H9 (cell line): ENCODE data around the gene CRY2. TPM values are rescaled to one million over a fixed set of nuclear protein-coding genes. Genes with fewer than 3 reads are reported as not detected.
A peak's percentile ranks its signal among the peaks of the same experiment; 100 is the strongest.

Source experiments
- DNase-seq: peaks from one replicate; pipeline ENCODE4 v3.0.0-alpha.2; 2017
- H2AFZ ChIP-seq: one replicate; pipeline ENCODE4 v1.6.1; 2013; ENCODE audit warnings: mild to moderate bottlenecking, low read length, control low read depth, moderate library complexity
- H2AK5ac ChIP-seq: 2 replicates; pipeline ENCODE4 v1.6.1; 2013; ENCODE audit warnings: low read length, control low read depth, mixed read lengths; ENCODE audit not compliant: insufficient read length
- H2BK120ac ChIP-seq: one replicate; pipeline ENCODE4 v1.6.1; 2013; ENCODE audit warnings: low read depth, mild to moderate bottlenecking, low read length, control low read depth, inconsistent platforms; ENCODE audit not compliant: poor library complexity, severe bottlenecking
- H2BK12ac ChIP-seq: 2 replicates; pipeline ENCODE4 v1.6.1; 2013; ENCODE audit warnings: low read length, control low read depth, mixed read lengths, low read depth; ENCODE audit not compliant: insufficient read length
- H2BK15ac ChIP-seq: 2 replicates; pipeline ENCODE4 v1.6.1; 2013; ENCODE audit warnings: low read depth, low read length, control low read depth
- H2BK20ac ChIP-seq: one replicate; pipeline ENCODE4 v1.6.1; 2013; ENCODE audit warnings: low read depth, mild to moderate bottlenecking, low read length, control low read depth, inconsistent platforms; ENCODE audit not compliant: poor library complexity, severe bottlenecking
- H2BK5ac ChIP-seq: 2 replicates; pipeline ENCODE4 v1.6.1; 2013; ENCODE audit warnings: low read length, control low read depth, mixed read lengths; ENCODE audit not compliant: insufficient read length
- H3K14ac ChIP-seq: 2 replicates; pipeline ENCODE4 v1.6.1; 2013; ENCODE audit warnings: low read length, control low read depth; ENCODE audit not compliant: insufficient read depth
- H3K18ac ChIP-seq: 2 replicates; pipeline ENCODE4 v1.6.1; 2013; ENCODE audit warnings: low read depth, mild to moderate bottlenecking, mixed read lengths, low read length, control low read depth; ENCODE audit not compliant: insufficient read length
- H3K23ac ChIP-seq: 2 replicates; pipeline ENCODE4 v1.6.1; 2013; ENCODE audit warnings: low read length, control low read depth, mixed read lengths, low read depth; ENCODE audit not compliant: insufficient read length
- H3K23me2 ChIP-seq: 2 replicates; pipeline ENCODE4 v1.6.1; 2013; ENCODE audit warnings: low read depth, mild to moderate bottlenecking, mixed read lengths, low read length, control low read depth; ENCODE audit not compliant: insufficient read length, poor library complexity, severe bottlenecking
- H3K27ac ChIP-seq: 2 replicates; pipeline ENCODE4 v1.5.1; 2013; ENCODE audit warnings: low read length, control low read depth, mixed read lengths, low read depth; ENCODE audit not compliant: insufficient read length
- H3K27me3 ChIP-seq: 2 replicates; pipeline ENCODE4 v1.6.1; 2013; ENCODE audit warnings: low read length, control low read depth, inconsistent platforms; ENCODE audit not compliant: insufficient read depth
- H3K4ac ChIP-seq: 2 replicates; pipeline ENCODE4 v1.6.1; 2013; ENCODE audit warnings: low read depth, mild to moderate bottlenecking, control low read depth, inconsistent platforms, low read length, moderate library complexity
- H3K4me1 ChIP-seq: 2 replicates; pipeline ENCODE4 v1.6.1; 2013; ENCODE audit warnings: low read length, control low read depth, inconsistent platforms; ENCODE audit not compliant: insufficient read depth
- H3K4me2 ChIP-seq: 2 replicates; pipeline ENCODE4 v1.6.1; 2013; ENCODE audit warnings: low read length, control low read depth, mixed read lengths; ENCODE audit not compliant: insufficient read length, insufficient read depth
- H3K56ac ChIP-seq: 2 replicates; pipeline ENCODE4 v1.6.1; 2013; ENCODE audit warnings: low read depth, mild to moderate bottlenecking, mixed read lengths, low read length, control low read depth; ENCODE audit not compliant: insufficient read length
- H3K79me1 ChIP-seq: 2 replicates; pipeline ENCODE4 v1.6.1; 2013; ENCODE audit warnings: low read depth, mild to moderate bottlenecking, moderate library complexity, low read length, control low read depth, inconsistent platforms; ENCODE audit not compliant: insufficient read depth, poor library complexity, severe bottlenecking
- H3K79me2 ChIP-seq: 2 replicates; pipeline ENCODE4 v1.6.1; 2013; ENCODE audit warnings: low read length, control low read depth, inconsistent platforms; ENCODE audit not compliant: insufficient read depth
- H3K9ac ChIP-seq: 2 replicates; pipeline ENCODE4 v1.6.1; 2013; ENCODE audit warnings: low read length, control low read depth, mixed read lengths; ENCODE audit not compliant: insufficient read length; ENCODE audit errors: extremely low read depth
- H3K9me3 ChIP-seq: one replicate; pipeline ENCODE4 v1.6.1; 2013; ENCODE audit warnings: low read depth, low read length, inconsistent platforms; ENCODE audit not compliant: control insufficient read depth
- H3T11ph ChIP-seq: one replicate; pipeline ENCODE4 v1.6.1; 2013; ENCODE audit warnings: mild to moderate bottlenecking, low read length, control low read depth, inconsistent platforms
- H4K20me1 ChIP-seq: one replicate; pipeline ENCODE4 v1.6.1; 2013; ENCODE audit not compliant: control insufficient read depth, insufficient read length, insufficient read depth
- H4K5ac ChIP-seq: 2 replicates; pipeline ENCODE4 v1.6.1; 2013; ENCODE audit warnings: low read depth, mild to moderate bottlenecking, mixed read lengths, low read length, control low read depth; ENCODE audit not compliant: insufficient read length
- H4K8ac ChIP-seq: replicated peaks from 2 replicates; pipeline ENCODE4 v1.6.1; 2013; ENCODE audit warnings: low read length, control low read depth, mixed read lengths, low read depth; ENCODE audit not compliant: insufficient read length
- H4K91ac ChIP-seq: 2 replicates; pipeline ENCODE4 v1.6.1; 2013; ENCODE audit warnings: low read depth, mild to moderate bottlenecking, moderate library complexity, mixed read lengths, low read length, control low read depth; ENCODE audit not compliant: insufficient read length
- H3K27ac Mint-ChIP-seq, 3 experiments: 2 replicates in 2 of 3; 3 replicates in 1 of 3; pipeline ENCODE4 v1.8.0; 2020 to 2021; ENCODE audit warnings: mixed read lengths in 3 of 3, mild to moderate bottlenecking in 1 of 3, moderate library complexity in 1 of 3
- H3K27me3 Mint-ChIP-seq: 2 replicates; pipeline ENCODE4 v1.8.0; 2021; ENCODE audit warnings: low read depth, mild to moderate bottlenecking, moderate library complexity, mixed read lengths
- H3K36me3 Mint-ChIP-seq, 3 experiments: 2 replicates in 2 of 3; 3 replicates in 1 of 3; pipeline ENCODE4 v1.8.0; 2020 to 2021; ENCODE audit warnings: low read depth in 3 of 3, mixed read lengths in 3 of 3; ENCODE audit not compliant: insufficient read depth in 1 of 3
- H3K4me1 Mint-ChIP-seq, 2 experiments: 2 replicates each; pipeline ENCODE4 v1.8.0; 2020; ENCODE audit warnings: mixed read lengths in 2 of 2
- H3K4me3 Mint-ChIP-seq, 2 experiments: 2 replicates in 1 of 2; 3 replicates in 1 of 2; pipeline ENCODE4 v1.8.0; 2020 to 2021; ENCODE audit warnings: mild to moderate bottlenecking in 2 of 2, mixed read lengths in 2 of 2, moderate library complexity in 1 of 2
- H3K9me3 Mint-ChIP-seq, 2 experiments: 2 replicates in 1 of 2; 3 replicates in 1 of 2; pipeline ENCODE4 v1.8.0; 2020; ENCODE audit warnings: mild to moderate bottlenecking in 2 of 2, mixed read lengths in 2 of 2, moderate library complexity in 1 of 2
- WGBS: extraction: QIAGEN DNeasy Blood & Tissue Kit; methylation state at CpG from one replicate; pipeline ENCODE4 v1.1.7; 2013; ENCODE audit warnings: missing lambda C conversion rate, low lambda C conversion rate, mixed read lengths; ENCODE audit not compliant: insufficient read length; ENCODE audit errors: extremely low coverage; 5-methylcytosine and 5-hydroxymethylcytosine counted together
- total RNA-seq: library from RNA; stranded (reverse); gene quantifications from 2 replicates; pipeline ENCODE4 v1.2.1, GENCODE V29; 2021
- TF ChIP-seq, protein P1 (sequence below): fragments of 200-600 bp; sonication (generic); conservative IDR thresholded peaks from 3 replicates; pipeline ENCODE4 v1.8.0; 2021; ENCODE audit warnings: antibody characterized with exemption, mild to moderate bottlenecking

Gene CRY2
- total RNA-seq, 1 experiment from 2014 or later: 14.4 TPM

- Histone ChIP-seq H3K4ac (no peak overlapping the region), H4K5ac (no peak overlapping the region), H3K9ac (no peak overlapping the region), H3K9me3 (no peaks in the 10 kb centered on the region), H3K4me2 (no peak overlapping the region), H2BK15ac (no peak overlapping the region), H3K14ac (no peak overlapping the region), H4K8ac (no peak overlapping the region), H2BK120ac (no peak overlapping the region), H3T11ph (no peak overlapping the region), H3K27me3 (no peaks in the 10 kb centered on the region), H3K79me2 (no peaks in the 10 kb centered on the region; the same call in 1 of the 2 replicates), H3K4me1 (no peaks in the 10 kb centered on the region), H4K91ac (no peak overlapping the region), H3K23me2 (peaks cover 5% of the 10 kb centered on the region), H3K27ac (no peak overlapping the region), H2BK5ac (no peak overlapping the region), H2BK20ac (no peak overlapping the region), H2BK12ac (no peak overlapping the region), H2AFZ (no peak overlapping the region), H3K18ac (no peak overlapping the region), H3K79me1 (no peaks in the 10 kb centered on the region), H2AK5ac (no peak overlapping the region), H3K23ac (no peak overlapping the region), H4K20me1 (no peaks in the 10 kb centered on the region), H3K56ac (no peak overlapping the region)
- H3K27me3 Mint-ChIP-seq: peaks cover 2% of the 10 kb centered on the region; the same call in 1 of the 2 replicates
- peaks cover 22 to 63% (median 61%) of the 10 kb centered on the region in 3 experiments for H3K36me3 Mint-ChIP-seq
- TF ChIP-seq, protein P1, sequence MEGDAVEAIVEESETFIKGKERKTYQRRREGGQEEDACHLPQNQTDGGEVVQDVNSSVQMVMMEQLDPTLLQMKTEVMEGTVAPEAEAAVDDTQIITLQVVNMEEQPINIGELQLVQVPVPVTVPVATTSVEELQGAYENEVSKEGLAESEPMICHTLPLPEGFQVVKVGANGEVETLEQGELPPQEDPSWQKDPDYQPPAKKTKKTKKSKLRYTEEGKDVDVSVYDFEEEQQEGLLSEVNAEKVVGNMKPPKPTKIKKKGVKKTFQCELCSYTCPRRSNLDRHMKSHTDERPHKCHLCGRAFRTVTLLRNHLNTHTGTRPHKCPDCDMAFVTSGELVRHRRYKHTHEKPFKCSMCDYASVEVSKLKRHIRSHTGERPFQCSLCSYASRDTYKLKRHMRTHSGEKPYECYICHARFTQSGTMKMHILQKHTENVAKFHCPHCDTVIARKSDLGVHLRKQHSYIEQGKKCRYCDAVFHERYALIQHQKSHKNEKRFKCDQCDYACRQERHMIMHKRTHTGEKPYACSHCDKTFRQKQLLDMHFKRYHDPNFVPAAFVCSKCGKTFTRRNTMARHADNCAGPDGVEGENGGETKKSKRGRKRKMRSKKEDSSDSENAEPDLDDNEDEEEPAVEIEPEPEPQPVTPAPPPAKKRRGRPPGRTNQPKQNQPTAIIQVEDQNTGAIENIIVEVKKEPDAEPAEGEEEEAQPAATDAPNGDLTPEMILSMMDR: no peak
- H3K4me3 Mint-ChIP-seq: no peak overlapping the region
- DNase-seq: peak; percentile 24
- H3K9me3 Mint-ChIP-seq: no peaks in the 10 kb centered on the region
- peaks cover 11 to 17% of the 10 kb centered on the region in 2 experiments for H3K4me1 Mint-ChIP-seq
- WGBS: no CpG with 5 or more reads among the region's 15 CpGs
- peak overlapping the region in 1 of 3 experiments; percentile 30; a peak in 1 of 7 replicates for H3K27ac Mint-ChIP-seq
Observed at GRCh38 chr11:45927332-45927683, 80.0 kb downstream of the CRY2 start.
